Tibial nerve (tissue), 4 donors: ENCODE measurements around the gene TEX35. TPM values are rescaled to one million over a fixed set of nuclear protein-coding genes. Genes with fewer than 3 reads are reported as not detected.
"Not testable (repeated sequence)": the region's sequence is repeated elsewhere in the genome, so short reads cannot be mapped to it uniquely, and the experiment has no call there.

ENCODE experiments used
- DNase-seq, 2 donors: peaks; one replicate each; pipeline ENCODE4 v3.0.0-alpha.2; 2019; ENCODE audit warnings: low spot score in 2 of 2
- H3K27ac ChIP-seq, 4 donors: fragments of 200-600 bp; sonication (generic) in 3 of 4; one replicate each; pipeline ENCODE4 v1.5.1; 2017 to 2019; ENCODE audit warnings: mild to moderate bottlenecking in 1 of 4
- H3K27me3 ChIP-seq, 2 donors: fragments of 200-600 bp; sonication (generic) in 1 of 2; one replicate each; pipeline versions ENCODE4 v1.5.1 to v1.6.0; 2017 to 2019
- H3K36me3 ChIP-seq, 3 donors: fragments of 200-600 bp; sonication (generic); one replicate each; pipeline ENCODE4 v1.5.1; 2018 to 2019
- H3K4me1 ChIP-seq, 4 donors: fragments of 200-600 bp; sonication (generic) in 3 of 4; one replicate each; pipeline ENCODE4 v1.5.1; 2017 to 2019
- H3K4me3 ChIP-seq, 4 donors: fragments of 200-600 bp; sonication (generic) in 3 of 4; one replicate each; pipeline ENCODE4 v1.5.1; 2017 to 2019; ENCODE audit warnings: mild to moderate bottlenecking in 1 of 4, moderate library complexity in 1 of 4
- H3K9me3 ChIP-seq, 4 donors: fragments of 200-600 bp; sonication (generic) in 3 of 4; one replicate each; pipeline ENCODE4 v1.5.1; 2017 to 2019
- EP300 ChIP-seq, 2 donors: sonication (generic); formaldehyde crosslinking; IDR thresholded peaks; one replicate each; pipeline ENCODE4 v1.6.1; 2017; ENCODE audit warnings: antibody characterized with exemption in 2 of 2, mild to moderate bottlenecking in 1 of 2
- POLR2A ChIP-seq, 2 donors: fragments of 450-650 bp; IDR thresholded peaks; one replicate each; pipeline ENCODE4 v1.6.1; 2017; ENCODE audit warnings: antibody characterized with exemption in 2 of 2, mild to moderate bottlenecking in 2 of 2, moderate library complexity in 2 of 2
- WGBS, 2 donors: methylation state at CpG; one replicate each; pipeline ENCODE4 v1.1.5; 2018; 5-methylcytosine and 5-hydroxymethylcytosine counted together
- total RNA-seq, 4 donors: library from RNA; depleted of rRNA; stranded (reverse); fragments of >200 nt; gene quantifications; one replicate each; pipeline ENCODE4 v1.1.0, GENCODE V29; 2016
- TF ChIP-seq, protein P1 (sequence below), 5 experiments: fragments of 200-600 bp in 3 of 5; fragments of 450-650 bp in 2 of 5; sonication (generic) in 3 of 5; IDR thresholded peaks; one replicate each; pipeline ENCODE4 v1.5.1; 2016 to 2019; ENCODE audit warnings: antibody characterized with exemption in 5 of 5, mild to moderate bottlenecking in 3 of 5, moderate library complexity in 2 of 5

The TEX35 gene
- total RNA-seq, 4 donors from 2014 or later, result 4.2 TPM; not detected in 3

DNA sequence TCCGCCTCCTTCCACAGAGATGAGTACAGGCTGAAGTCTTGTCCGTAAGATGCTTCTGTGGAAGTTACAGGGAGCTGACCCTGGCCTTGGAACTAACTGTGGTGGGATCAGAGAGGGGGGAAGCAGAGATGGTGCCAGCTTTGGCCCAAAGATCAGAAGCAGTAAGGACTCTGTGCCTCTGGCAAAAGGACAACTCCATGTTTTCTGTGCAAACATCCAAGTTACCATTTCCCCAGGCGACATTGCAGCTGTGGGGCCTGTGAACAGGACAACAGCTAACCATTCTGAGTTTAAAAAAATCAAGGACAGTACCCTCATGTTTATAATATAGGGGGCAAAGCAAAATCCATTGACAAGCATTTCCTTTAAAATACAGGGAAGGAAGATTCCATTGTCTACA lies 38.4 kb downstream of the TEX35 start:
- H3K36me3 ChIP-seq, result peaks cover 0 to 51% (median 0%) of the 10 kb centered on the region in 3 donors
- no peak overlapping the region for H3K4me3 ChIP-seq
- no peak overlapping the region for H3K27ac ChIP-seq
- WGBS, 2 donors, result 65 to 71% methylated on average over 3 of the region's 3 CpGs
- H3K27me3 ChIP-seq, result no peaks in the 10 kb centered on the region
- peaks cover 0 to 13% (median 0%) of the 10 kb centered on the region in 4 donors for H3K9me3 ChIP-seq
- no peaks in the 10 kb centered on the region for H3K4me1 ChIP-seq
- DNase-seq, result no peak
- TF ChIP-seq EP300 (IDR thresholded peaks at IDR 0.05), result no peak
- TF ChIP-seq POLR2A (IDR thresholded peaks at IDR 0.05), result no peak

DNA sequence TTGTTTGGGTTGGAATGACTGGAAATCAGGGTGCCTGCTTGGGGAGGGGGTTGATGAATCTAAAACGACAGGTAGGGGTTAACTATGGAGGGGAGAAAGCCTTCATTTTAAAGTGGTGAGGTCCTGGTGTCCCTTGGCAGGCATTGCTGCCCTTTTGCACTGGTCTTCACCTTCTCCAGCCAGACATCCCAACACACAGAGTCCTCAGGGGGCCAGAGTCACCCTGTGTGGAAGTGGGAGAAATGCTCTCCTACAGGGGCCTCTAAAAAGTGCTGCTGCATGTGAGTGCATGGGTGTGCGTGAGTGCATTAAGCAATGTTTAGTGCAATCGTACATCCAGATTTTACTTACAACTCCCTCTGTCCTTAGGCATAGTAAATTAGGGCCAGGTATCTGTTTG lies 39.0 kb downstream of the TEX35 start:
- no peak for TF ChIP-seq POLR2A (IDR thresholded peaks at IDR 0.05)
- TF ChIP-seq, protein P1, sequence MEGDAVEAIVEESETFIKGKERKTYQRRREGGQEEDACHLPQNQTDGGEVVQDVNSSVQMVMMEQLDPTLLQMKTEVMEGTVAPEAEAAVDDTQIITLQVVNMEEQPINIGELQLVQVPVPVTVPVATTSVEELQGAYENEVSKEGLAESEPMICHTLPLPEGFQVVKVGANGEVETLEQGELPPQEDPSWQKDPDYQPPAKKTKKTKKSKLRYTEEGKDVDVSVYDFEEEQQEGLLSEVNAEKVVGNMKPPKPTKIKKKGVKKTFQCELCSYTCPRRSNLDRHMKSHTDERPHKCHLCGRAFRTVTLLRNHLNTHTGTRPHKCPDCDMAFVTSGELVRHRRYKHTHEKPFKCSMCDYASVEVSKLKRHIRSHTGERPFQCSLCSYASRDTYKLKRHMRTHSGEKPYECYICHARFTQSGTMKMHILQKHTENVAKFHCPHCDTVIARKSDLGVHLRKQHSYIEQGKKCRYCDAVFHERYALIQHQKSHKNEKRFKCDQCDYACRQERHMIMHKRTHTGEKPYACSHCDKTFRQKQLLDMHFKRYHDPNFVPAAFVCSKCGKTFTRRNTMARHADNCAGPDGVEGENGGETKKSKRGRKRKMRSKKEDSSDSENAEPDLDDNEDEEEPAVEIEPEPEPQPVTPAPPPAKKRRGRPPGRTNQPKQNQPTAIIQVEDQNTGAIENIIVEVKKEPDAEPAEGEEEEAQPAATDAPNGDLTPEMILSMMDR (IDR thresholded peaks at IDR 0.05), result no peak
- TF ChIP-seq EP300 (IDR thresholded peaks at IDR 0.05), result no peak
- no peak overlapping the region for H3K27ac ChIP-seq
- peaks cover 0 to 13% (median 0%) of the 10 kb centered on the region in 4 donors for H3K9me3 ChIP-seq
- no peak for DNase-seq
- no peak overlapping the region for H3K4me3 ChIP-seq
- no peaks in the 10 kb centered on the region for H3K27me3 ChIP-seq
- peaks cover 0 to 46% (median 0%) of the 10 kb centered on the region in 3 donors for H3K36me3 ChIP-seq
- no peaks in the 10 kb centered on the region for H3K4me1 ChIP-seq
- 83 to 84% methylated on average over 3 of the region's 3 CpGs for WGBS, 2 donors

DNA sequence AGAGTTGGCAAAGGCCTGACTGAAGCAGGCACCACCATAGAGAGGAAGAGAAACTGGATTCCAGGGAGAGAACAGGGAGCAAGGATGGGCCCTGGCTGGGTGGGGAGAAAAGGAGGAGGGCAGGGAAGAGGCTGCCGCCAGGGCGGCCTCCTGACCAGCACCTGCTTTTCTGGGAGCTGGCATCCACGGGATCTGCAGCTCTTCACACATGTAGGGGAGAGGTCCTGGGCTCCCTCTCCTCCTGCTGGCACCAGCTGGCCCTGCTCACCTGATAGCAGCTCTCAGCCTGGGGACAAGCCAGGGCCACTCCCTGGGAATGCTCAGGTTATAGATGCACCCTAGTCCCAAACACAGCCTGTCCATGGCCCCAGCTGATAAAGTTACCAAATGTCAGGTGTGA lies 39.9 kb downstream of the TEX35 start:
- H3K27me3 ChIP-seq, result no peaks in the 10 kb centered on the region
- peaks cover 0 to 13% (median 0%) of the 10 kb centered on the region in 4 donors for H3K9me3 ChIP-seq
- peaks cover 0 to 37% (median 0%) of the 10 kb centered on the region in 3 donors for H3K36me3 ChIP-seq
- DNase-seq, result no peak
- H3K27ac ChIP-seq, result no peak overlapping the region
- TF ChIP-seq EP300 (IDR thresholded peaks at IDR 0.05) (no peak), POLR2A (IDR thresholded peaks at IDR 0.05) (no peak)
- TF ChIP-seq, protein P1 (IDR thresholded peaks at IDR 0.05), result no peak
- WGBS, 2 donors, result 100% methylated on average over 3 of the region's 3 CpGs
- no peak overlapping the region for H3K4me3 ChIP-seq
- no peaks in the 10 kb centered on the region for H3K4me1 ChIP-seq

DNA sequence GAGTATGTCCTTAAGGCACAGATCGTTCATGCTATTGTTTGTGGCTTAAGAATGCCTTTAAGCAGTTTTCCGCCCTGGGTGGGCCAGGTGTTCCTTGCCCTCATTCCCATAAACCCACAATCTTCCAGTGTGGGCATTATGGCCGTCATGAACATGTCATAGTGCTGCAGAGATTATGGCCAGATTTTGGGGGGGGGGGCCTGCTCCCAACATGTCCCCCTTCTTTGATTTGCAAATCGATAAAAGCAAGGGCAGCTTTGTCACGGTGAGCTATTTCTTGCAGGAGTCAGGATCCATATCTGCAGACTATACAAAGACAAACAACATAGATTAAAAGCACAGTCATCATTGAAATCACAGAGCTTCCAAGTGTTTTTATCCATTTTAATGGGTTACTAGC lies 41.4 kb downstream of the TEX35 start:
- not testable (repeated sequence) for H3K27ac ChIP-seq, DNase-seq, H3K4me3 ChIP-seq, H3K4me1 ChIP-seq, H3K27me3 ChIP-seq
- 92 to 99% methylated on average over 5 of the region's 5 CpGs for WGBS, 2 donors
- H3K9me3 ChIP-seq, result peaks cover 0 to 13% (median 0%) of the 10 kb centered on the region in 4 donors
- H3K36me3 ChIP-seq, result peaks cover 0 to 25% (median 0%) of the 10 kb centered on the region in 3 donors

DNA sequence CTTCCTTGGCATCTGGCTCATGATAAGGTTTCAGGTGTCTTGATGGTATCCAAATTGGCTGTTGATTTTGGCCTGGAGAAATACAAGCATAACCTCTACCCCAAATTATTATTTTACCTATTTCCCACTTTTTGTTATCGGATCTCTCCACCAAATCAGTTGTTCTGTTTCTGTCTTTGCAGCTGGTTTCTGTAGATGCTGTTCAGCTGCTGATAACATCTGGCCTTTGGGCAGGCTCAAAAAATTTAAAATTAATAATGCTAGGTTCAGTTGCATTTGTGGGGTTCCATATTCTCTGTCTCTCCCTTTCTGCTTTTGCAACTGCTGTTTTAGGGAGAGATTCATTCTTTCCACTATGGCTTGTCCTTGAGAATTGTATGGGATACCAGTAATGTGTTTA lies 42.7 kb downstream of the TEX35 start:
- WGBS, 2 donors, result 95 to 100% methylated on average over 1 of the region's 1 CpG
- not testable (repeated sequence) for H3K4me1 ChIP-seq, H3K4me3 ChIP-seq, H3K27me3 ChIP-seq, H3K27ac ChIP-seq, DNase-seq
- Histone ChIP-seq H3K36me3 (peaks cover 0 to 16% (median 0%) of the 10 kb centered on the region in 3 donors), H3K9me3 (peaks cover 0 to 13% (median 0%) of the 10 kb centered on the region in 4 donors)

DNA sequence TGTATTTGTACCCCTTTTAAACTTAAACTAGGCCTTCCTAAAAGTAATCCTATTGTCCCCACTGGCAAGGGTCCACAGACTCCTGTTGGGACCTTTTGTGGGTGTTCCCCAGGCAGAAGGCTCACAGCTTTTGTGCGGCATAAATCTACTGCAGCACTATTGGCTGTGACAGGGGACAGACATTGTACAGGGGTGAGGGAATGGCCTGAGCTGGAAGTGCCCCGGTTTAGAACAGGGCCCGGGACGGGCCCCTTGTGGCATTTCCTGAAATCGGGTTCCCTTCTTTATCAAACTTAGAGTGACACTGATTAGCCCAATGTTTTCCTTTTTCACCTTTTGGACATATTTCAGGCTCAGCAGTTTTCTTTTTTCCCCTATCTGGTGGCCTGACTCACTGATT lies 45.9 kb downstream of the TEX35 start:
- H3K36me3 ChIP-seq, DNase-seq, H3K4me3 ChIP-seq, H3K4me1 ChIP-seq, H3K27me3 ChIP-seq, H3K27ac ChIP-seq: not testable (repeated sequence)
- whole genome bisulfite sequencing, 2 donors, result 28 to 35% methylated on average over 5 of the region's 5 CpGs
- H3K9me3 ChIP-seq, result peaks cover 0 to 13% (median 0%) of the 10 kb centered on the region in 4 donors

DNA sequence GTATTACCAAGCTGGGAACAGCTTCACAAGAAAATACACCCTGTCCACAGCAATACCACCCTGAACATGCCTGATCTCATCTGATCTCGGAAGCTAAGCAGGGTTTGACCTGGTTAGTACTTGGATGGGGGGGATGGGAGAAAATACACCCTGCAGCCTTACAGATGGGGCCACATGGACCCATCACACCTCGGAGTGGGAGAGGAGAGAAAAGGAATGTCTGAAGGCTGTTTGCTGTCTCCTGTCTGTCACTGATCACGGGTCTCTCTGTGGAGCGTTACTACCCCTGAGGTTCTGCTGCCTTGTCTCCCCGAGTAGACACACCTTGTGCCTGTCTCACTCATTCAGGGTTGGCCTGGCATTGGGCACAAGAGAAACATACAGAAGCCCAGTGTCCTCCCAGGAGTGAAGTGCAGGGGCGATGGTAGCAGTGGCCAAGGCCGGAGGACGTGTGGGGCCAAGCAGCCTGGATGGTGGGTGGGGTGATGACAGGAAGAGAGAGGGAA lies 48.0 kb downstream of the TEX35 start:
- 86 to 88% methylated on average over 8 of the region's 8 CpGs for WGBS, 2 donors
- TF ChIP-seq, protein P1 (IDR thresholded peaks at IDR 0.05), result no peak
- TF ChIP-seq EP300 (IDR thresholded peaks at IDR 0.05), result no peak
- no peak for TF ChIP-seq POLR2A (IDR thresholded peaks at IDR 0.05)
- no peaks in the 10 kb centered on the region for H3K36me3 ChIP-seq
- H3K4me1 ChIP-seq, result no peaks in the 10 kb centered on the region
- no peak overlapping the region for H3K27ac ChIP-seq
- H3K4me3 ChIP-seq, result no peak overlapping the region
- H3K9me3 ChIP-seq, result no peaks in the 10 kb centered on the region
- H3K27me3 ChIP-seq, result no peaks in the 10 kb centered on the region
- no peak for DNase-seq
